ENCODE data around the gene TTF1. TPM values are rescaled to one million over a fixed set of nuclear protein-coding genes. Genes with fewer than 3 reads are reported as not detected.

The TTF1 gene
- total RNA-seq, 1 experiment from 2014 or later: 26.9 TPM

DNA sequence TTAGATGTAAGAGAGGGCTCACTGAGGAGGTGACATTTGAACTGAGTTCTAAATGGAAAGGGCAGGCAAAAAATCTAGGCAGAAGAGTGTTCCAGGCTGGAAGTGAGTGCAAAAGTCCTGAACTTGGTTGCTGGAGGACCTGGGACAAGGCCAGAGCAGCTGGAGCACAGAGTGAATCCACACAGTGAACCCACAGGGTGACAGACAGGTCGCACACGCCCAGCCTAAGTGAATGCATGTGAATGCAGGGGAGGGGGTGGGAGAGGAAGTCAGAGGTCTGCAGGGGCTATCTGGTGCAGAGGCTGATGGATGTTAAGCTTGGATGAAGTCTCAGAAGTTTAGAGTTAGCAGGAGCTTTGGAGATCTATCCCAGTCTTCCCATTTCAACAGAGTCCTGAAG is 556 bp upstream of the TTF1 start:
- Mint-ChIP-seq H3K36me3 (ENCODE audit: insufficient read depth in 1 of 3, low read depth in 3 of 3) (peaks cover 7 to 22% (median 14%) of the 10 kb centered on the region in 3 experiments), H3K4me1 (peaks cover 23 to 30% of the 10 kb centered on the region in 2 experiments), H3K27me3 (ENCODE audit: low read depth) (peaks cover 24% of the 10 kb centered on the region), H3K4me3 (peak overlapping the region; percentile 87 to 93), H3K9me3 (no peaks in the 10 kb centered on the region; a peak in 2 of 5 replicates), H3K27ac (0 out of 7 replicates have a peak overlapping the region, but pooled peaks of 1 of the 3 experiments have one; percentile 6)
- H2BK12ac ChIP-seq (ENCODE audit: insufficient read length, low read depth, low read length): no peak overlapping the region
- peak overlapping the region; percentile 87 for H3K4me2 ChIP-seq (ENCODE audit: insufficient read depth, insufficient read length, low read length)
- H4K5ac ChIP-seq (ENCODE audit: insufficient read length, low read depth, low read length): no peak overlapping the region
- no peak overlapping the region for H3K14ac ChIP-seq (ENCODE audit: insufficient read depth, low read length)
- peaks cover 14% of the 10 kb centered on the region for H3K23me2 ChIP-seq (ENCODE audit: insufficient read length, low read depth, low read length, poor library complexity, severe bottlenecking)
- no peaks in the 10 kb centered on the region for H3K79me1 ChIP-seq (ENCODE audit: insufficient read depth, low read depth, low read length, poor library complexity, severe bottlenecking)
- H2BK20ac ChIP-seq (ENCODE audit: low read depth, low read length, poor library complexity, severe bottlenecking): no peak overlapping the region
- H4K20me1 ChIP-seq (ENCODE audit: control insufficient read depth, insufficient read depth, insufficient read length): no peaks in the 10 kb centered on the region
- H4K8ac ChIP-seq (replicated peaks; ENCODE audit: insufficient read length, low read depth, low read length): no peak overlapping the region
- H3K4ac ChIP-seq (ENCODE audit: low read depth, low read length): no peak overlapping the region
- H3K27ac ChIP-seq (ENCODE audit: insufficient read length, low read depth, low read length): no peak overlapping the region
- no peak overlapping the region for H2AK5ac ChIP-seq (ENCODE audit: insufficient read length, low read length)
- no CpG with 5 or more reads among the region's 2 CpGs for WGBS (ENCODE audit: extremely low coverage, insufficient read length, low lambda C conversion rate)
- TF ChIP-seq CTCF (conservative IDR thresholded peaks at IDR 0.05): no peak
- no peak overlapping the region for H2AFZ ChIP-seq (ENCODE audit: low read length)
- H3K4me1 ChIP-seq (ENCODE audit: insufficient read depth, low read length): peaks cover 3% of the 10 kb centered on the region; the same call in 1 of the 2 replicates
- no peaks in the 10 kb centered on the region for H3K9me3 ChIP-seq (ENCODE audit: control insufficient read depth, low read depth, low read length)
- H2BK5ac ChIP-seq (ENCODE audit: insufficient read length, low read length): no peak overlapping the region
- no peak overlapping the region for H3T11ph ChIP-seq (ENCODE audit: low read length)
- peaks cover 9% of the 10 kb centered on the region; the same call in 1 of the 2 replicates for H3K79me2 ChIP-seq (ENCODE audit: insufficient read depth, low read length)
- DNase-seq: no peak
- no peak overlapping the region for H3K9ac ChIP-seq (ENCODE audit: extremely low read depth, insufficient read length, low read length)
- no peak overlapping the region for H4K91ac ChIP-seq (ENCODE audit: insufficient read length, low read depth, low read length)
- no peak overlapping the region for H3K23ac ChIP-seq (ENCODE audit: insufficient read length, low read depth, low read length)
- no peak overlapping the region for H2BK120ac ChIP-seq (ENCODE audit: low read depth, low read length, poor library complexity, severe bottlenecking)
- H3K27me3 ChIP-seq (ENCODE audit: insufficient read depth, low read length): no peaks in the 10 kb centered on the region; the same call in 1 of the 2 replicates
- no peak overlapping the region for H3K56ac ChIP-seq (ENCODE audit: insufficient read length, low read depth, low read length)
- H3K18ac ChIP-seq (ENCODE audit: insufficient read length, low read depth, low read length): no peak overlapping the region
- H2BK15ac ChIP-seq (ENCODE audit: low read depth, low read length): no peak overlapping the region
